GM19455 (cell line): ENCODE results near the gene DYNLT4.
"Not testable (repeated sequence)": the region's sequence is repeated elsewhere in the genome, so short reads cannot be mapped to it uniquely, and the experiment has no call there.

ENCODE experiments used
- ATAC-seq: cut with Tn5 transposase; IDR thresholded peaks from one replicate; pipeline ENCODE4 v1.9.1; 2021; ENCODE audit not compliant: unreplicated experiment

The DYNLT4 gene

GRCh38 chr1:44810101-44810761 lies 3.1 kb upstream of the DYNLT4 start:
- no peak for ATAC-seq

- peak; percentile 48 for ATAC-seq
Observed at GRCh38 chr1:44808938-44809917, 2.1 kb upstream of the DYNLT4 start.

- no peak for ATAC-seq
Observed at GRCh38 chr1:44808063-44808937, 1.1 kb upstream of the DYNLT4 start, which contains the start of gene BTBD19. BTBD19 (plus strand) TSS chr1:44808523; CDS start chr1:44808821, 298 bp downstream.

GRCh38 chr1:44807364-44808062 lies 362 bp upstream of the DYNLT4 start:
- no peak for ATAC-seq

- ATAC-seq: no peak
Observed at GRCh38 chr1:44806025-44806703, 987 bp downstream of the DYNLT4 start.

GRCh38 chr1:44805311-44806024 lies 1.7 kb downstream of the DYNLT4 start:
- no peak for ATAC-seq

- ATAC-seq: no peak
Observed at GRCh38 chr1:44803312-44804095, 3.6 kb downstream of the DYNLT4 start.

- no peak for ATAC-seq
Observed at GRCh38 chr1:44803062-44803311, 4.2 kb downstream of the DYNLT4 start.

- no peak for ATAC-seq
Observed at GRCh38 chr1:44802306-44803061, 4.7 kb downstream of the DYNLT4 start.

- ATAC-seq: no peak
Observed at GRCh38 chr1:44801491-44802305, 5.5 kb downstream of the DYNLT4 start.

- ATAC-seq: peak; percentile 80
Observed at GRCh38 chr1:44799770-44800584, 7.2 kb downstream of the DYNLT4 start, which contains the start of gene PLK3. PLK3 (plus strand) TSS chr1:44800377; CDS start chr1:44800464, 87 bp downstream.

- no peak for ATAC-seq
Observed at GRCh38 chr1:44798481-44799365, 8.4 kb downstream of the DYNLT4 start.

GRCh38 chr1:44797886-44798285 lies 9.3 kb downstream of the DYNLT4 start:
- not testable (repeated sequence) for ATAC-seq

- no peak for ATAC-seq
Observed at GRCh38 chr1:44792736-44793502, 14.2 kb downstream of the DYNLT4 start.
